Keratinocyte (primary cell): ENCODE measurements around the gene EXOSC6. TPM values are rescaled to one million over a fixed set of nuclear protein-coding genes. Genes with fewer than 3 reads are reported as not detected.
"Not testable (repeated sequence)": the region's sequence is repeated elsewhere in the genome, so short reads cannot be mapped to it uniquely, and the experiment has no call there.

Experiments
- DNase-seq: peaks from one replicate; pipeline ENCODE4 v3.0.0-alpha.2; 2011; ENCODE audit warnings: low read depth, missing footprints, low spot score
- FAIRE-seq: peaks from 2 replicates; lab custom pipeline; 2011; peaks lifted over from hg19 to GRCh38; lab: Jason Lieb, UNC
- H2AFZ ChIP-seq: 2 replicates; pipeline ENCODE4 v1.6.0; 2012; ENCODE audit warnings: low read length, control low read depth, inconsistent platforms; ENCODE audit not compliant: control insufficient read depth
- H3K27ac ChIP-seq: 2 replicates; pipeline ENCODE4 v1.5.1; 2011; ENCODE audit warnings: low read length; ENCODE audit not compliant: control insufficient read depth, insufficient read depth
- H3K27me3 ChIP-seq: 3 replicates; pipeline ENCODE4 v1.6.0; 2011; ENCODE audit warnings: low read length; ENCODE audit not compliant: control insufficient read depth, insufficient read depth; ENCODE audit errors: extremely low read depth
- H3K36me3 ChIP-seq, 2 experiments: 2 replicates in 1 of 2; 3 replicates in 1 of 2; pipeline ENCODE4 v1.5.1; 2011; ENCODE audit warnings: low read length in 2 of 2, mild to moderate bottlenecking in 1 of 2; ENCODE audit not compliant: control insufficient read depth in 2 of 2, insufficient read depth in 2 of 2; ENCODE audit errors: extremely low read depth in 1 of 2
- H3K4me1 ChIP-seq: 3 replicates; pipeline ENCODE4 v1.5.1; 2011; ENCODE audit warnings: low read length; ENCODE audit not compliant: control insufficient read depth, insufficient read depth; ENCODE audit errors: extremely low read depth
- H3K4me2 ChIP-seq: 3 replicates; pipeline ENCODE4 v1.6.0; 2011; ENCODE audit warnings: low read depth, low read length; ENCODE audit not compliant: control insufficient read depth, insufficient read depth; ENCODE audit errors: extremely low read depth
- H3K4me3 ChIP-seq, 3 experiments: fragments of 200-600 bp in 1 of 3; sonication (generic) in 1 of 3; 2 replicates in 2 of 3; 3 replicates in 1 of 3; pipeline ENCODE4 v1.5.1; 2011 to 2016; ENCODE audit warnings: low read length in 3 of 3, mild to moderate bottlenecking in 3 of 3, control low read depth in 2 of 3, inconsistent platforms in 1 of 3, low read depth in 1 of 3, mixed read lengths in 1 of 3, mixed run types in 1 of 3, moderate library complexity in 1 of 3; ENCODE audit not compliant: control insufficient read depth in 2 of 3, insufficient read depth in 2 of 3; ENCODE audit errors: extremely low read depth in 1 of 3
- H3K79me2 ChIP-seq: 2 replicates; pipeline ENCODE4 v1.6.0; 2012; ENCODE audit warnings: low read length; ENCODE audit not compliant: control insufficient read depth, insufficient read depth
- H3K9ac ChIP-seq: 3 replicates; pipeline ENCODE4 v1.6.0; 2011; ENCODE audit warnings: low read length; ENCODE audit not compliant: control insufficient read depth, insufficient read depth; ENCODE audit errors: extremely low read depth
- H3K9me1 ChIP-seq: 3 replicates; pipeline ENCODE4 v1.6.0; 2011; ENCODE audit warnings: low read length; ENCODE audit not compliant: control insufficient read depth, insufficient read depth; ENCODE audit errors: extremely low read depth
- H3K9me3 ChIP-seq: 2 replicates; pipeline ENCODE4 v1.5.1; 2012; ENCODE audit warnings: low read depth, low read length; ENCODE audit not compliant: control insufficient read depth
- H4K20me1 ChIP-seq: 3 replicates; pipeline ENCODE4 v1.6.0; 2011; ENCODE audit warnings: low read length; ENCODE audit not compliant: control insufficient read depth, insufficient read depth; ENCODE audit errors: extremely low read depth
- EZH2 ChIP-seq: IDR thresholded peaks from one replicate; pipeline ENCODE4 v1.6.1; 2012; ENCODE audit warnings: inconsistent platforms, mild to moderate bottlenecking, low read length, moderate library complexity
- dilution Hi-C: fragments of 300-500 bp; cut with MboI; formaldehyde crosslinking; loops from one replicate; pipeline ENCODE4 v1.7.0; 2020; ENCODE audit warnings: low sequenced_read_pairs; ENCODE audit not compliant: extremely low pct_ligation_motif_present
- polyA plus RNA-seq, 5 experiments: library from polyadenylated mRNA; depleted of rRNA in 3 of 5; stranded (reverse) in 3 of 5; stranded (forward) in 1 of 5; unstranded in 1 of 5; fragments of >200 nt; gene quantifications; 1 replicate in 1 of 5; 2 replicates in 3 of 5; 3 replicates in 1 of 5; pipeline versions ENCODE4 v1.2.1 to v1.2.3, GENCODE V29; 2011 to 2012; ENCODE audit warnings: missing spikeins in 2 of 5, low read depth in 1 of 5, low replicate concordance in 1 of 5
- TF ChIP-seq, protein P1 (sequence below), 3 experiments: IDR thresholded peaks in 1 of 3; conservative IDR thresholded peaks in 1 of 3; optimal IDR thresholded peaks in 1 of 3; 2 replicates in 2 of 3; 3 replicates in 1 of 3; pipeline versions ENCODE3 to v1.5.1; 2011; ENCODE audit warnings: low read length in 3 of 3, mild to moderate bottlenecking in 3 of 3, moderate library complexity in 2 of 3, control low read depth in 1 of 3, inconsistent platforms in 1 of 3; ENCODE audit not compliant: insufficient read depth in 2 of 3; ENCODE audit errors: extremely low read depth in 1 of 3

EXOSC6 gene
- polyA plus RNA-seq, 1 donor (not counting 4 experiments of a cell fraction or from before 2014, with no cell fraction given), result 7.5 TPM

DNA sequence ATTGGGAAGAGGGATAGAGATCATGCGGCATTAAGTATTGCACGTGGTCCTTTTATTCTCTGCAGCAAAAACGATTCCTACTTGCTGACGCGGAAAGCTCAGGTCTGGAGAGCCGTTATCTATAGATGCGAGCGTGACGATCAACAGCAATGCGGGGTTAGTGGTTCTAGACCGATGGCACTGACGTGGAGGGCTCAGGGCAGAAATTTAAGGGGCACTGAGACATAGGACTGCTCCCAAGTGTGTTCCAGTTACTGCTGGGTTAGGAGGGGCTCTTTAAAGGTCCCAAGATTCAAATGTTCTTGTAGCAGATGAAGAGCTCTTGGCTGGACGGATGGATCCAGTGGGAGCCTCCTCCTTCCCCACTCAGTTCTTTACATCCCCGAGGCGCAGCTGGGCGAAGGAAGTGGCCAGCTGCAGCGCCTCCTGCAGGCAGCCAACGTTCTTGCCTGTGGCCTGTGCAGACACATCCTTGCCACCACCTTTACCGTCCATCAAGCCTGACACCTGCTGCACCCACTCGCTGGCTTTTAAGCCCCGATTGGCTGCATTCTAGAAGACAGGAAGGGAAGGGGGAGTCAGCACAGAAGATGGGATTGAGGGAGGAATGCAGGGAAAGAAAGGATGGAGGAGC is 732 bp upstream of the EXOSC6 start:
- Histone ChIP-seq H3K9ac (no peak overlapping the region), H3K4me1 (no peaks in the 10 kb centered on the region), H3K9me1 (no peaks in the 10 kb centered on the region), H3K27me3 (no peaks in the 10 kb centered on the region), H3K36me3 (peaks cover 32 to 34% of the 10 kb centered on the region in 2 experiments), H2AFZ (no peak overlapping the region), H3K4me2 (no peak overlapping the region), H3K79me2 (peaks cover 26% of the 10 kb centered on the region), H4K20me1 (peaks cover 8% of the 10 kb centered on the region), H3K9me3 (no peaks in the 10 kb centered on the region), H3K4me3 (no peak overlapping the region), H3K27ac (no peak overlapping the region)
- FAIRE-seq, result no peak
- dilution Hi-C loops, result no loop called here
- TF ChIP-seq, protein P1, sequence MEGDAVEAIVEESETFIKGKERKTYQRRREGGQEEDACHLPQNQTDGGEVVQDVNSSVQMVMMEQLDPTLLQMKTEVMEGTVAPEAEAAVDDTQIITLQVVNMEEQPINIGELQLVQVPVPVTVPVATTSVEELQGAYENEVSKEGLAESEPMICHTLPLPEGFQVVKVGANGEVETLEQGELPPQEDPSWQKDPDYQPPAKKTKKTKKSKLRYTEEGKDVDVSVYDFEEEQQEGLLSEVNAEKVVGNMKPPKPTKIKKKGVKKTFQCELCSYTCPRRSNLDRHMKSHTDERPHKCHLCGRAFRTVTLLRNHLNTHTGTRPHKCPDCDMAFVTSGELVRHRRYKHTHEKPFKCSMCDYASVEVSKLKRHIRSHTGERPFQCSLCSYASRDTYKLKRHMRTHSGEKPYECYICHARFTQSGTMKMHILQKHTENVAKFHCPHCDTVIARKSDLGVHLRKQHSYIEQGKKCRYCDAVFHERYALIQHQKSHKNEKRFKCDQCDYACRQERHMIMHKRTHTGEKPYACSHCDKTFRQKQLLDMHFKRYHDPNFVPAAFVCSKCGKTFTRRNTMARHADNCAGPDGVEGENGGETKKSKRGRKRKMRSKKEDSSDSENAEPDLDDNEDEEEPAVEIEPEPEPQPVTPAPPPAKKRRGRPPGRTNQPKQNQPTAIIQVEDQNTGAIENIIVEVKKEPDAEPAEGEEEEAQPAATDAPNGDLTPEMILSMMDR (optimal IDR thresholded peaks at IDR 0.05 in 1 of 3, IDR thresholded peaks at IDR 0.05 in 1 of 3, conservative IDR thresholded peaks at IDR 0.05 in 1 of 3; ENCODE audit: extremely low read depth in 1 of 3, insufficient read depth in 2 of 3, low read length in 3 of 3), result peak; percentile 69 to 73 (median 70)
- TF ChIP-seq EZH2, result no peak
- DNase-seq, result no peak

DNA sequence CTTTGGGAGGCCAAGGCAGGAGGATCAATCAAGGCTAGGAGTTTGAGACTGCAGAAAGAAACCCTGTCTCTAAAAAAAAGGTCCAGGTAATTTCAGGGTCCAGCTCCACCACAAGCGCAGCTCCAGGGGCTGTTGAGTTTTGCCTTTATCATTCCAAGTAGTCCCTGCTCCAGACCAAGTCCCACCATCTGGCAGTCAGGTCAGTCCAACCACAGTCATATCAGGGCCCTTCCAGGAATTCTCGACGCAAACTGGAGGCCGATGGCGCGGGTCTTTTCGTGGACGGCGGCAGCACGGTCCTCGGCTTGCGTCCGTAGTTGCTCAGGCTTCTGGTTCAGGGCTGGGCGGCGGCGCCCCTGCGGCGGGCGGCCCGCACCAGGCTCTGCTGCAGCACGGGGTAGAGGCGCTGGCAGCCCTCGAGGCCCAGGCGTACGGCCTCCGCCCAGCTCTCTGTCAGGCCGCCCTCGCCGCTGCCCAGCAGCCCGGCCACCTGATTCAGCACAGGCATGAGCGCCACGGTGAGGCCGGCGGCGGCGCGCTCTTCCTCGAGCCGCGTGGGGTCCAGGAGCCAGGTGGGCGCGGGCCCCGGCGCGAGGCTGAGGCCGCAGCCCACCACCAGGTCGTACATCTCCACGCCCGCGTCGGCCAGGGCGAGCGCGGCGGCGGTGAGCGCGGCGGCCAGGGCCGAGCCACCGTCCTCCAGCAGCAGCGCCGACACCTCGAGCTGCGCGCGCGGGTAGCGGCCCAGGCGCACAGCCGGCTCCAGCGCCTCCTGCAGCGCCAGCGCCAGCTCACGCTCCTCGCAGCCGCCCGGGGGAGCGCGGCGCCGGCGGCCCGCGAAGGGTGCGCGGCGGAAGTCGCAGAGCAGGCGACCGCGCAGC is 752 bp downstream of the EXOSC6 start:
- peak overlapping the region; percentile 47 for H3K27ac ChIP-seq
- no peak overlapping the region for H2AFZ ChIP-seq
- H3K27me3 ChIP-seq, result no peaks in the 10 kb centered on the region
- H3K9ac ChIP-seq, result peak overlapping the region; percentile 83
- DNase-seq, result no peak
- H3K4me1 ChIP-seq, result no peaks in the 10 kb centered on the region
- peak overlapping the region; percentile 63 to 79 (median 69) for H3K4me3 ChIP-seq
- dilution Hi-C loops, result no loop called here
- peaks cover 26% of the 10 kb centered on the region for H3K79me2 ChIP-seq
- no peak for TF ChIP-seq EZH2
- TF ChIP-seq, protein P1 (optimal IDR thresholded peaks at IDR 0.05 in 1 of 3, IDR thresholded peaks at IDR 0.05 in 1 of 3, conservative IDR thresholded peaks at IDR 0.05 in 1 of 3; ENCODE audit: extremely low read depth in 1 of 3, insufficient read depth in 2 of 3, low read length in 3 of 3), result peak in 1 of 3 experiments; percentile 17
- peak overlapping the region; percentile 87 for H3K4me2 ChIP-seq
- peaks cover 22 to 29% of the 10 kb centered on the region in 2 experiments for H3K36me3 ChIP-seq
- H3K9me1 ChIP-seq, result no peaks in the 10 kb centered on the region
- H3K9me3 ChIP-seq, result no peaks in the 10 kb centered on the region
- peaks cover 8% of the 10 kb centered on the region for H4K20me1 ChIP-seq
- FAIRE-seq, result no peak

DNA sequence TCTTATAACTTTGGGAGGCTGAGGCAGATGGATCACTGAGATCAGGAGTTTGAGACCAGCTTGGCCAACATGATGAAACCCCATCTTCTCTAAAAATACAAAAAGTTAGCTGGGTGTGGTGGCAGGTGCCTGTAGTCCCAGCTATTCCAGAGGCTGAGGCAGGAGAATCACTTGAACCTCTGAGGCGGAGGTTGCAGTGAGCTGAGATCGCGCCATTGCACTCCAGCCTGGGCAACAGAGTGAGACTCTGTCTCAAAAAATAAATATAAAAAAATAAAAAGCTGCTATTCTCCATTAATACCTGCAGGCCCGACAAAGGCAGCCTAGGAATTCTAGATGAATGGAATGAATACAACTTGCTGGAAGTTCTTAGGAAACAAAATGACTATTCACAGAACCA is 2.0 kb downstream of the EXOSC6 start:
- FAIRE-seq, H3K9me1 ChIP-seq, H3K9ac ChIP-seq, H2AFZ ChIP-seq, H3K4me1 ChIP-seq, H4K20me1 ChIP-seq, dilution Hi-C loops, H3K9me3 ChIP-seq, H3K27ac ChIP-seq, H3K4me3 ChIP-seq, H3K27me3 ChIP-seq, DNase-seq: not testable (repeated sequence)
- peaks cover 26% of the 10 kb centered on the region for H3K79me2 ChIP-seq
- peak overlapping the region; percentile 25 for H3K4me2 ChIP-seq
- H3K36me3 ChIP-seq, result peaks cover 16 to 19% of the 10 kb centered on the region in 2 experiments
